Left renal cortex interstitium (tissue), 4 donors: Measurements from ENCODE around the gene PIK3C3. TPM values are rescaled to one million over a fixed set of nuclear protein-coding genes. Genes with fewer than 3 reads are reported as not detected.

Experiments used
- DNase-seq, 4 donors: peaks; one replicate each; pipeline ENCODE4 v3.0.0-alpha.2; 2013; ENCODE audit warnings: low read depth in 4 of 4, low spot score in 2 of 4, missing footprints in 1 of 4
- polyA plus RNA-seq, 4 donors: library from polyadenylated mRNA; unstranded; fragments of 120-200 nt; gene quantifications; one replicate each; pipeline ENCODE4 v1.2.1, GENCODE V29; 2013; ENCODE audit not compliant: insufficient read length in 4 of 4

Gene PIK3C3
- polyA plus RNA-seq: 10 to 100 TPM; 63.9 to 82.5 (median 75.8) TPM

DNA sequence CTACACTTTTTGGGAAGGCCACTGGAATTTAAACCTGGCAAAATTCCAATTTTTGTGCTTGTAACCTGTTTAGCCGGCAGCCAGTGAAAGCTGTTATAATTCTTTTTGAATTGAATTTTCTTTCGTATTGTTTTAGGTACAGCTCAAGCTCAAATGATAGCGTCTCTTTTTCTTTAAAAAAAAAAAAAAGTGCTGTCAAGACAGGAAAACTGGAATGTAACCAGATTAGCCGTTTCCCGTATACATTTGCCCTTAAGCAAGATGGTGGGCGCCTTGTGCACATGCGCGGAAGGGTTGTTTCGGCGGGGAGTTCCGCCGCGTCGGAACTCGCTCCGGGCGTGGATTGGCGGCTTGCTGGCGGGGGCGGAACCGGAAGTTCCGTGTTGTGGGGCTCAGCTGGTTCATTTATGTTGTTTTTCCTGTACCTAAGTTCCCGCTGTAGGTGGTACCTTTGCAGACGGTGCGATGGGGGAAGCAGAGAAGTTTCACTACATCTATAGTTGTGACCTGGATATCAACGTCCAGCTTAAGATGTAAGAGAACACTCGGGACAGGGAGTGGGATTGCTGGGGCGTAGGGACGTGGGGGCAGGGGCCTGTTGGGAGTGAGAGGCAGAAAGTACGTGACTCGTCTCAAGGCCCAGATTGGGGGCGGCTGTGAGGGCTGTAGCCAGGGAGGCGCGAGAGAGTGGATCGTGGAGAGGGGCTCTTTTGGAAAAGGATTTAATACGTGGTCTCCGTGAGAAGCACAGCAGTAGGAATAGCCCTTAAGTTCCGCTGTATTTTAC lies at the start of gene PIK3C3:
TSS of gene PIK3C3 (plus strand) at position 408 of the 787 bp plus-strand sequence. CDS start at position 466, 58 bp downstream.
- DNase-seq: peak; percentile 90 to 96 (median 94)

- no peak for DNase-seq
Measured at GRCh38 chr18:41905786-41906527, 49.1 kb upstream of the PIK3C3 start.

- DNase-seq: peak in 1 of 4 donors; percentile 25
Measured at GRCh38 chr18:41906528-41907146, 48.4 kb upstream of the PIK3C3 start.

GRCh38 chr18:41917181-41917580 lies 37.9 kb upstream of the PIK3C3 start:
- no peak for DNase-seq

DNA sequence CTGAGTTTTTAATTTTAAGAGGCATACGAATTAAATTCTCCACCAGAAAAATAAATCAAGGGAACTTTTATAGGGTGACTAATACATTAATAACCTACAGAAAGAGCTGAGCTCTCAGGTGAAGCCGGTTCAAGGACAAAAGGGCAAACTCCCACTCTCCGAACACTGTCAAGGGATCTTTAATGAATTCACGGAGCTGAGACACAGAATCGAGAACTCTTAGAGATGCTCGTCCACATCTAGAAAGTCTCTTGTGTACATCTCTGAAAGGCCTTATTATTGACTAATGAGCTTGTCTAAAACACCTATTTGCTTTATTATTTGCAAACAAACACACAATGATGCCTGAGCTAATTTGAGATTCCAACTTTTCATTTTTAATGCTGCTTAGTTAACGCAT lies 33.3 kb upstream of the PIK3C3 start:
- DNase-seq: no peak

GRCh38 chr18:41922176-41922575 lies 32.9 kb upstream of the PIK3C3 start:
- DNase-seq: no peak

DNA sequence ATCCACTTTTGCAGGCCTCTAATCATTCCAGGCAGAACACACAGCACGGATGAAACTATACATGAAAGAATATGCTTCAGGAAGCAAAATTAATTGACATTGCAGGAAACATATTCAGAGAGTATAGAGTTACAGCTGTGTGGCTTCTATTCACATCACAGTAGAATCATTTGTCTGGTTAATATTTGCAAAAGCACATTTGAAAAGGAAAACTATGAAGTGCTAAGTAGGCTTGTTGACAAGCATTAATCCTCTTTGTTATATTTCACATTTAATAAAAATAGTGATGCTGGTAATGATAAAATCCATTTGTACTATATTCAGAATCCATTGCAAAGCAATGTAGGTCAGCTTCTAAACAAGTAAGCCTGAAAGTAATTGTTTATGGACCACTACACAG lies 32.2 kb upstream of the PIK3C3 start:
- no peak for DNase-seq

DNA sequence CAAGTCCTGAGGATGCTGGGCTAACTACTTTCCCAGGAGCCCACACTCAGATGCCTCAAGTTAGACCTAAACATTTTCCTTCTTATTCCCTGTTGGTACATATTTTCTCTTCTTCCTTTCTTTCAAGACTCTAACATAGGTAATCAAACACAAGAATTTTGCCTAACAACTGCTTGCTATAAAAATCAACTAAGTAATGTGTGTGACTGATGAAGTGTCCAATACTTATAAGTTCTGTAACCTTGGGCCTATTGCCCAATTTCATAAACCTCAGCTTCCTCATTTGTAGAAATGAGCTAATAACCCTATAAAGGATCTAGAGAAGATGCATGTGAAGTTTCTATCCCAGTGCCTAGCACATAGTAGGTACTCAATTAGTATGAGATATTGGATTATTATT lies 31.6 kb upstream of the PIK3C3 start:
- DNase-seq: no peak

- DNase-seq: no peak
Measured at GRCh38 chr18:41928581-41928980, 26.5 kb upstream of the PIK3C3 start.

- no peak for DNase-seq
Measured at GRCh38 chr18:41932899-41933298, 22.1 kb upstream of the PIK3C3 start.

DNA sequence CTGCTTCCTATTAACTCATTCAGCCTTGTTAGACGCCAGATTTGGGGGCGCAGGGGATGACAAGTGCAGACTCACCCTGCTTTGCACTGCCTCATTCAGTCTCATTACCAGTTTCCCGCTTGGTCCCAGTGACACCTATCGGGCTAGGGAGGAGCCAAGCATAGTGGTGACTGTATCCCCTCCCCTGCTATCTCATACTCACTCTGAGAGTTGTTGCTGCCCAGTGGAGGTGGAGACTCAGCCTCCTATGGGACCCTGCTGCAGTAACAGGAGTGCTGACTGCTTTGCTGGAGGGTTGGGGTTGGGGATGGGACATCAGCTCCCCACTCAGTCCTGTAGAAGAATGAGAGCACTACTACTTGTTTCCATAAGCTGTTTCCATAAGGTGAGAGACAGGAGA lies 21.3 kb upstream of the PIK3C3 start:
- DNase-seq: no peak

DNA sequence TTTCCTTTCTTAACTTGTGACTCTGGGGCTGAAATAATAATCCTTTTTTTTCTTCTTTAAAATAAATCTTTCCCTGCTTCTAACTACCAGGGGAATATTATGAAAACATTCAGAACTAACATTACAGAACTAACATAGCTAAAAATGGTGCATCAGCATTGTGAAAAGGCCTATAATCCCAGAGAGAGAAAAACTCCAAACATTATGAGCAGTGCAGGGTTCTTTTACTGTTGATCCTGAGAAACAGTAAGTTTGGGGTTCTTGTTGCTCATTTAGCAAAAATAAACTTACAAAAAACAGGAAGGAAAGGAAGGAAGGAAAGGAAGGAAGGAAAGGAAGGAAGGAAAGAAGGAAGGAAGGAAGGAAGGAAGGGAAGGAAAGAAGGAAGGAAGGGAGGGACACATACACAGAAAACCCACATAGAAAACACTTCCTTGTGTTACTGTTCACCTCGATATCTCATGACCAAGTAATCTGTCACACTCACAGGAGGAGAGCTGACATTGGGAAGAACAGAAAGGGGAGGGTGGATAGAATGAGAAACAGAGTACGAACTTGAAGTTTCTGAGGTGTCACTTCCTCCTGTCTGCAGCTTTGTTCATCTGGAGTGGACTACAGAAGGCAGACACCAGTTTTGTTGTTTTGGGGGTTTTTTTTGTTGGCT lies 18.4 kb upstream of the PIK3C3 start:
- DNase-seq: no peak

- no peak for DNase-seq
Measured at GRCh38 chr18:41938445-41938844, 16.6 kb upstream of the PIK3C3 start.

DNA sequence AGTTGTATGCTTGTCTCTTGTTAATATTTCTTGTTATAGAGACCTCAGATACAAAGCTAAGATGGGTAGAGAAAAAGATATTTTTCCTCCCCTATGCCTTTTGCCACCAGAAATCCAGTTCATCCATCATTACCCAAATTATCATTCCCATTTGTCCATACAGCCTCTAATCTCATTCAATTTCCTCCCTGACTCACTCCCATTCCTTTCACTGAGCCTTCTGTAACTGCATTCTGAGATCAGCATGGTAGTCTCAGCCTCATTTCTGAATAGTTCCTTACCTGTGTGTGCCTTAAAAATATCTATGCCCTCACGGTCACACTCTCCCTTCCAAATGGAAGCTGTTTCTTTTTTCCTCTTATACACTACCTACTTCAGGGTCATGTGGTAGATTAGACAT lies 15.7 kb upstream of the PIK3C3 start:
- DNase-seq: no peak

- DNase-seq: no peak
Measured at GRCh38 chr18:41940506-41941215, 14.4 kb upstream of the PIK3C3 start.

DNA sequence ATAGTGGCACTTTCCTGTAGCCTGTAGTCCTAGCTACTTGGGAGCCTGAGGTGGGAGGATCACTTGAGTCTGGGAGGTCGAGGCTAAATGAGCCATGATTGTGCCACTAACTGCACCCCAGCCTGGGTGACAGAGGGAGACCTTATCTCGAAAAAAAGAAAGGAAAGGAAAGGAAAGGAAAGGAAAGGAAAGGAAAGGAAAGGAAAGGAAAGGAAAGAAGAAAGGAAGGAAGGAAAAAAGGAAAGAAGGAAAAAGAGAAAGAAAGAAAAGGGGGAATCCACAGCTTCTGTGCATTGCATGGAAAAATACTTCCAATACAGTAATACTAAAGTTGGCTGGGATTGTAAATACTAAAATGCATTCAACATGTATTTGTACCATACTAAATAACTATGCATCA lies 12.8 kb upstream of the PIK3C3 start:
- no peak for DNase-seq

GRCh38 chr18:41948544-41949110 lies 6.4 kb upstream of the PIK3C3 start:
- DNase-seq: no peak

DNA sequence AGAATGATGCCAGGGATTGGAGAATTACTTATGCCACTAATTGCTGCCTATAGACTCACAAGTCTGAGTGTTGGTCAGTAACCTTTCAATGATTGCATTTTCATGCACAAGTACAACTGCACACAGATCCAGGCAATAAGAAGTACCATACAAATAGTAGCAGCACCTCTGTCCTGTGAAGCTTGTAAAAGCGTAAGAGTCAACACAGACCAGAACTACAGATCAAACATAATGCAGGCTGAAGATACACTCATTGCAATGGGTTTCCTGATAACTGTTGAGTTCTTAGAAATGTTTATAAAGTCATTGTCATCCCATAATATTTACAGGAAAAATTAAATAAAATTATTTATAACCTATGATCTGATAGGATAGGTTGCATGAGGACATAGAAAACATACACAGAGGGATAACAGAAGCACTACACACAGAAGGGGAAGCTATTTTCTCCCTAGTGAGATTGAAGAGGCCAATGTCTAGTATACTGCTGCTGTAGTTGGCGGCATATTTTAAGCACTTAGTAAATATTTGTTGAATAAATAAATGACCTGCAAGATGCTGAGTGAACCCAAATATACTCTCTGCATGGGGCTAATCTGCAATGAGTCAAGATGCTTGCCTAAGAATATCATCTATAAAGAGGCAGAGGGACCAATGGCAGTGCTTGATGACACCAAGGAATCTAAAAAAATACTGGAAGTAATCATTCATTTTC lies 5.7 kb upstream of the PIK3C3 start:
- no peak for DNase-seq

- no peak for DNase-seq
Measured at GRCh38 chr18:41955688-41956087, 654 bp downstream of the PIK3C3 start.
